Stimulated activated CD8-positive, alpha-beta memory T cell treated with anti-CD3 and anti-CD28 coated beads, Interleukin-4, amount 100 ng/mL, for 48 hours (primary cell): ENCODE measurements around the gene RTN3.
A peak's percentile ranks its signal among the peaks of the same experiment; 100 is the strongest.

ENCODE experiments used
- DNase-seq: peaks from one replicate; pipeline ENCODE4 v3.0.0-alpha.2; 2020

RTN3 gene

GRCh38 chr11:63747011-63747410 is 65.7 kb downstream of the RTN3 start:
- no peak for DNase-seq

GRCh38 chr11:63749624-63750023 is 68.3 kb downstream of the RTN3 start:
- no peak for DNase-seq

- no peak for DNase-seq
Observed at GRCh38 chr11:63756919-63757761, 75.8 kb downstream of the RTN3 start.

GRCh38 chr11:63760487-63761079 is 79.3 kb downstream of the RTN3 start:
- no peak for DNase-seq

GRCh38 chr11:63761188-63761587 is 79.9 kb downstream of the RTN3 start:
- DNase-seq: no peak

- no peak for DNase-seq
Observed at GRCh38 chr11:63761931-63762653, 80.8 kb downstream of the RTN3 start.

- DNase-seq: no peak
Observed at GRCh38 chr11:63762654-63763495, 81.6 kb downstream of the RTN3 start.

- DNase-seq: no peak
Observed at GRCh38 chr11:63763496-63764339, 82.4 kb downstream of the RTN3 start.

- DNase-seq: no peak
Observed at GRCh38 chr11:63764340-63764678, 83.0 kb downstream of the RTN3 start.

- no peak for DNase-seq
Observed at GRCh38 chr11:63764679-63765647, 83.7 kb downstream of the RTN3 start.

- no peak for DNase-seq
Observed at GRCh38 chr11:63765688-63766241, 84.5 kb downstream of the RTN3 start.

GRCh38 chr11:63766531-63767235 is 85.4 kb downstream of the RTN3 start:
- no peak for DNase-seq

- DNase-seq: no peak
Observed at GRCh38 chr11:63767267-63767564, 85.9 kb downstream of the RTN3 start.

GRCh38 chr11:63767565-63768236 is 86.4 kb downstream of the RTN3 start:
- DNase-seq: peak; percentile 59

GRCh38 chr11:63768237-63769041 is 87.1 kb downstream of the RTN3 start, which contains the start of gene ZFTA:
Gene ZFTA (minus strand): TSS chr11:63768775. CDS start chr11:63768622, 153 bp downstream.
- DNase-seq: peak; percentile 77

- peak; percentile 59 for DNase-seq
Observed at GRCh38 chr11:63769042-63769713, 87.9 kb downstream of the RTN3 start.

- no peak for DNase-seq
Observed at GRCh38 chr11:63769714-63770455, 88.6 kb downstream of the RTN3 start.
